DMS153 treated with DMSO at 0.1 percent for 48 hours (cell line): ENCODE results near the gene PAX9.

ENCODE experiments used
- DNase-seq: peaks from one replicate; lab custom pipeline; 2025; ENCODE audit not compliant: unreplicated experiment; lab: John Stamatoyannopoulos, UW

The PAX9 gene

GRCh38 chr14:36726128-36726527 lies 64.5 kb downstream of the PAX9 start:
- DNase-seq = no peak
